Measurements from ENCODE around the gene OR2Y1.

- TF ChIP-seq TEAD4 (IDR thresholded peaks at IDR 0.05) (no peak), TAF1 (IDR thresholded peaks at IDR 0.05; ENCODE audit: low read depth) (no peak), RAD21 (IDR thresholded peaks at IDR 0.05; ENCODE audit: low read depth) (no peak), MAX (IDR thresholded peaks at IDR 0.05) (no peak)
Observed at GRCh38 chr5:180692429-180692828, 47.4 kb downstream of the OR2Y1 start.
